T-helper 22 cell (primary cell): Measurements from ENCODE around the gene DYRK2.

Experiments used
- DNase-seq: peaks from one replicate; pipeline ENCODE4 v3.0.0-alpha.2; 2020; ENCODE audit warnings: low read depth

DYRK2 gene

GRCh38 chr12:67646775-67647174 is 1.8 kb upstream of the DYRK2 start:
- DNase-seq: no peak

- no peak for DNase-seq
Observed at GRCh38 chr12:67647181-67647798, 1.3 kb upstream of the DYRK2 start.

GRCh38 chr12:67647799-67648520 is 585 bp upstream of the DYRK2 start:
- peak; percentile 15 for DNase-seq

GRCh38 chr12:67649261-67649569 is 670 bp downstream of the DYRK2 start:
- DNase-seq: no peak

GRCh38 chr12:67649570-67650387 is 1.2 kb downstream of the DYRK2 start:
- peak; percentile 7 for DNase-seq

GRCh38 chr12:67650388-67651131 is 2.0 kb downstream of the DYRK2 start:
- no peak for DNase-seq

GRCh38 chr12:67651132-67651695 is 2.7 kb downstream of the DYRK2 start:
- DNase-seq: no peak

GRCh38 chr12:67655829-67656228 is 7.3 kb downstream of the DYRK2 start:
- DNase-seq: no peak

GRCh38 chr12:67656251-67656650 is 7.7 kb downstream of the DYRK2 start:
- DNase-seq: no peak

- DNase-seq: no peak
Observed at GRCh38 chr12:67658486-67658885, 9.9 kb downstream of the DYRK2 start.

- DNase-seq: no peak
Observed at GRCh38 chr12:67659292-67659691, 10.7 kb downstream of the DYRK2 start.

GRCh38 chr12:67661311-67662021 is 12.9 kb downstream of the DYRK2 start:
- DNase-seq: no peak

GRCh38 chr12:67662910-67663538 is 14.5 kb downstream of the DYRK2 start:
- DNase-seq: no peak

GRCh38 chr12:67664171-67664570 is 15.6 kb downstream of the DYRK2 start:
- no peak for DNase-seq

- DNase-seq: no peak
Observed at GRCh38 chr12:67665679-67666078, 17.1 kb downstream of the DYRK2 start.

- no peak for DNase-seq
Observed at GRCh38 chr12:67666605-67667004, 18.1 kb downstream of the DYRK2 start.

- no peak for DNase-seq
Observed at GRCh38 chr12:67667276-67668073, 18.9 kb downstream of the DYRK2 start.

- no peak for DNase-seq
Observed at GRCh38 chr12:67669217-67669933, 20.8 kb downstream of the DYRK2 start.

- no peak for DNase-seq
Observed at GRCh38 chr12:67669934-67670631, 21.5 kb downstream of the DYRK2 start.
